HS-27A (cell line): ENCODE results near the gene PRR32.
"Not testable (repeated sequence)": the region's sequence is repeated elsewhere in the genome, so short reads cannot be mapped to it uniquely, and the experiment has no call there.

ENCODE experiments used
- DNase-seq: peaks from one replicate; pipeline ENCODE4 v3.0.0-alpha.2; 2012; ENCODE audit warnings: low read depth, missing footprints

The PRR32 gene, protein sequence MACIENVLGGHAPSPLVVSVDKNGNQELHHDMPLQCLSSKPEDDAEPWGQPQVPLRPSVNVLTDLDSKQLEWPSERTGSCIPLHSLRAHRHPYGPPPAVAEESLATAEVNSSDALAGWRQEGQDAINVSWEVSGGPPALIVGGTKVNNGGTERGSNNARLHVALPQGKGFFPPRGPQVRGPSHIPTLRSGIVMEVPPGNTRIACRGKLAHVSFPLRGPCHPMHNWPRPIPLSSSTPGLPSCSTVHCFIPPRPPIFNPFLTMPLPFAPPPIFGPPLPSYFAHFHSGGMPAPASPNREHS

DNA sequence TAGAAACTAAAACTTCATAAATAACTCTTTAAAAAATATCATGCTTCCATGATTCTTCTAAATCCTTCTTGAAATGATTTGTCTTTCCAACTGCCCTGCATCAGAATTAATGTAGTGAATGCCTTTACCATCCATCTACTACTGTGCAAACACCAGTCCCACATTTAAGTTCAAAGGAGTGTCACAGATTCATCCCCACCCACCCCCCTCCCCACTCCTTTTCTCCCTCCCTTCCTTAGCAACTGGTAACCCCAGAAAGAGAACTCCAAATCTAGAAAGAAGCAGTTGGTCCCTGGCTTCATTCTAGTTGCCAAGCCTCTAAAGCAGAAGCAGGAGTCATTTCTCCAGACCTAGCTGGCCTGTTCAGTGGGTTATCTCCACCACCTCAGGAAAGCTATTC is at the start of gene PRR32:
Gene PRR32, plus strand, starts transcription at position 301 of the 400 bp plus-strand sequence. CDS start 115 bp downstream, outside the sequence.
- no peak for DNase-seq

DNA sequence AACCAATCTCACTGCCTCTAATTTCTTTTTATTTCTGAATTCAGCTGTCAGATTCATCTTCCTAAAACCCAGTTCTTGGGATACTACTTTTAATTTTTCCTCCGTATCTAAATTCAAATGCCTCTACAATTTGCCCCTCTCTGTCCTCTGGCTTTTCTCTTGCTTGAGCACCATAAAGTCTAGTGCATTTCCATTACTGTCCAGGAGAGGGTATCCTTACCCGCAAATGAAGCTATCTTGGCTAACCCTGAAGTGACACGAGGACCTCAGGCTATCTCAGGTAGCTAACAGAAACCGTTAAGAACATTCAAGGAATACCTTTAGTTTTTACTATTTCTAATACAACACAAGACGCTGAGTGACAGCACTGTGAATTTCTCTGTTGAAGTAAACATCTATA is 49.4 kb upstream of the PRR32 start:
- no peak for DNase-seq

DNA sequence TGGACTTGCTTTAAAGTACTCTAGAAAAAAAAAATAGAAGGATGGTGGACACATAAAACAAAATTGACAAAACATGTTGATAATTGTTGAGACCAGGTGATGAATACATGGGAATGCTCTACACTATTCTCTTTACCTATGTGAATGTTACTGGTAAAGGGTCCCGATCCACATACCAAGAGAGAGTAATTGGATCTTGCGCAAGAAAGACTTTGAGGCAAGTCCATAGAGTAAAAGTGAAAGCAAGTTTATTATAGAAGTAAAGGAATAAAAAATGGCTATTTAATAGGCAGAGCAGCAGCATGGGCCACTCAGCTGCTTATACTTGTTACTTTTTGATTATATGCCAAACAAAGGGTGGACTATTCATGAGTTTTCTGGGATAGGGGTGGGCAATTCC is 34.0 kb upstream of the PRR32 start:
- DNase-seq = no peak

DNA sequence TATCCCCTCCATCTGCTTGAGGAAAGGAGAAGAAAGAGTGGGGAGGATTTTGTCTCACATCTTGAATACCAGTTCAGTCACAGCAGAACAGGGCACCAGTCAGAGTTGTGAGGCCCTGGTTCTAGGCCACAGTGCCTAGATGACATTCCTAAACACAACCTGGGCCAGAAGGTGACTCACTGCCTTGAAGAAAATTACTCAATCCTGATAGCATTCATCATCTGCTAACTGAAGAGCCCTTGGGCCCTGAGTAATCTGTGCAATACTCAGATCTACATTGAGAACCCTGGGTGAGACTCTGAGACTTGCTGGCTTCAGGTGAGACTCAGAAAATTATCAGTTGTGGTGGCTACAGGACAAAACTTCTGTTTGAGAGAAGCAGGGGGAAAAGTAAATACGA is 20.5 kb upstream of the PRR32 start:
- no peak for DNase-seq

DNA sequence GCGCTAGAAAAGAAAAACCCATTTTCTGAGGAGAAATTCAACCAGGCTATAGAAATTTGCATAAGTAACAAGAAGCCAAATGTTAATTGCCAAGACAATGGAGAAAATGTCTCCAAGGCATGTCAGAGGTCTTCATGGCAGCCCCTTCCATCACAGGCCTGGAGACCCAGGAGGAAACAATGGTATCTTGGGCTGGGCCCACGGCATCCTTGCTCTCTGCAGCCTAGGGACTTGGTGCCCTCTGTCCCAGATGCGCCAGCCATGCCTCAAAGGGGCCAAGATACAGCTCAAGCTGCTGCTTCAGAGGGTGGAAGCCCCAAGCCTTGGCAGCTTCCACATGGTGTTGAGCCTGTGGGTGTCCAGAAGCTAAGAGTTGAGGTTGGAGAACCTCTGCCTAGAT is 12.7 kb upstream of the PRR32 start:
- not testable (repeated sequence) for DNase-seq

DNA sequence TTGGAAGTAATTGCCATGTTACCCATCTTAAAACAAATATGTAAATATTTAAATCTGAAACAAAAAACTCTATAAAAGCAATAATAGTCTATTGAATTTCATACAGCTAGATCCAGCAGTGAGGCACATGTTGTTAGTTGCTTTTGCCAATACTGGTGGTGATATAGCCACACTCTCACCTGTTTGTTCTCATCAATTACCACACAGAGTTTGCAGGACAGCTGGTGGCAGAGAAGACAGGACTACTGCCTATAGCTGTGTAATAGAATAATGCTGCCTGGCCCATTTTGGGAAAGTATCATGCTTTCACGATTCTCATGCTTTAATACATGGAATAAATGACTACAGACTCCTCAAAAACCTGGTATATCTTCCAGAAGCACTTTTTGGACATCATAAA is 3.7 kb upstream of the PRR32 start:
- DNase-seq = no peak

DNA sequence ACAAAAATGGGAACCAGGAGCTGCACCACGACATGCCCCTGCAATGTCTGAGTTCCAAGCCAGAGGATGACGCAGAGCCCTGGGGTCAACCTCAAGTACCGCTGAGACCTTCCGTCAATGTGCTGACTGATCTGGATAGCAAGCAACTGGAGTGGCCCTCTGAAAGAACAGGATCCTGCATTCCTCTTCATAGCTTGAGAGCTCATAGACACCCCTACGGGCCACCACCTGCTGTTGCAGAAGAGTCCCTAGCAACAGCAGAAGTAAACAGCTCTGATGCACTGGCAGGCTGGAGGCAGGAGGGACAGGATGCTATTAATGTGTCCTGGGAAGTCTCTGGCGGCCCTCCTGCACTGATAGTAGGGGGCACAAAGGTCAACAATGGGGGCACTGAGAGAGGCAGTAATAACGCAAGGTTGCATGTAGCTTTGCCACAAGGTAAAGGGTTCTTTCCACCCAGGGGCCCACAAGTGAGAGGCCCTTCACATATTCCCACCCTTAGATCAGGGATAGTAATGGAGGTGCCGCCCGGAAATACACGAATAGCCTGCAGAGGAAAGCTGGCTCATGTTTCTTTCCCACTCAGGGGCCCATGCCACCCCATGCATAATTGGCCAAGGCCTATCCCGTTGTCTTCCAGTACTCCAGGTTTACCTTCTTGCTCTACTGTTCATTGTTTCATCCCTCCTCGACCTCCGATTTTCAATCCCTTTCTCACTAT is 1.3 kb downstream of the PRR32 start:
- no peak for DNase-seq

DNA sequence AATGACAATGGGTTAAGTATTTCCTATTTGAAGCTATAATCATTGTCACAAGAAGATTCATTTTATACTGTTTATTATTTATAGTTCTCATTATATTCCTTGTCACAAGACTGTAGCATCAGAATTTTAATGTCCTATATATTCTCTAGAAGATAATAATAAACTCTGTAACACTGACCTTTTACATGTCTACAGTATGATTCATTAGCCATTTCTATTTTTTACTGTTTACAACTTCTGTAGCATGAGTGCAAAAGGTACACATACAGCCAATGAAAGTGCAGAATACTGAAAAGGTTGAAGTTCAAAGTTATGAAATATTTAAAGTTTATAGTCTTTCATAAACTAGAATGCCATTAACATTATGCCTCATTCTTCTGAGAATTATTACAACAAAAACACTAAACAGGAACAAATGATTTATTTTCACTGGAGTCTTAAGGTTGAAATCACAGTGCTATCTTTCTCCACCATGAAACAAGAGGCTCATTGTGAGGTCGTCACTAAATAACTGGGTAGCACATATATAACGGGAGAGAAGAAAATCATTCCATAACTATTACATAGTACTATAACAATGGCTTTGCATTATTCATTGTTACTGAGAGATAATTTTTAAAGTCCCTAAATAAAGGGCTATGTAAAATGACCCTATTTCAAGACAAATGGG is 4.9 kb downstream of the PRR32 start:
- no peak for DNase-seq

DNA sequence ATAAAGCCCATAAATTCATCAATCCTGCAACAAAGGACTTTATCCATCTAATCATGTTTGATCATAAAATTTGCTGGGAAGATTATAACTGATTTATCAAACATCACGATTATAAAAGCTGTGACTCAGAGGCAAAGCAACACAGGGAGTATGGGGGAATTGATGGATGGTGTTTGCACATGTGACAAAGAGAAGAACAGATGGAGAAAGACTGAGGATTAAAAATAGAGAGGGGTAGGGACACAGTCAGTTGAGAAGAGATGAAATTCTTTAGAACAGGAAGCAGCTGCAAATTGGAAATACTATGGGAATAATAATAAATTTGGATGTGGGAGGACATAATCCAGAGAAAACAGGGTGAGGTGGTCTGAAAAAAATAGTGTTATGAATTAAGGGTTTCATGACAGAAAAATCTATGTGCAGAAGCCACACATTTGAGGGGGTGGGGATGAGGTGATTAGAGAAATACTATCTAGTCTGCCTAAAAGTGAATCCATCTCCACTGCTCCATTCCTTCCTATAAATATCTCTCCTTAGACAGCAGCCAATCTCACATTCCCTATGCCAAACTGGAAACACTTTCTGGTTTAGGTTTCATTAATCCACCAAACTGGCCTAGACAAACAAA is 6.2 kb downstream of the PRR32 start:
- no peak for DNase-seq

DNA sequence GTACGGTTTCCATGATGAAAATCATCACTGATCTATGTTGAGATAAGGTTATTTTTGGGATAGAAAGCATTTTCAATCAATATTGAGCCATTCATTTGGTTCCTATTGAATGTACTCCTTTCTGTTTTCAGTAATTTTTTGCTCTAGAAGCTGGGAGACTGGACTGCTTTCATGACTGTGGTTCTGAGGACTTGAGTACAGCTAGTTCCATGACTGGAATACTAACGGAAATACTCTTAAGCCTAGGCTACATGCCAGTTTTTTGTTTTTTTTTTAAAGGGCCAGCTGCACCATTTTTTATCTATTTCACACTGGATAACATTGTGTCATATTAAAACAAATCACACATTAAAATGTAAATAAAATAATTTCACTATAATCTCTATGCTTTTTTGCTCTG is 16.7 kb downstream of the PRR32 start:
- DNase-seq = no peak

DNA sequence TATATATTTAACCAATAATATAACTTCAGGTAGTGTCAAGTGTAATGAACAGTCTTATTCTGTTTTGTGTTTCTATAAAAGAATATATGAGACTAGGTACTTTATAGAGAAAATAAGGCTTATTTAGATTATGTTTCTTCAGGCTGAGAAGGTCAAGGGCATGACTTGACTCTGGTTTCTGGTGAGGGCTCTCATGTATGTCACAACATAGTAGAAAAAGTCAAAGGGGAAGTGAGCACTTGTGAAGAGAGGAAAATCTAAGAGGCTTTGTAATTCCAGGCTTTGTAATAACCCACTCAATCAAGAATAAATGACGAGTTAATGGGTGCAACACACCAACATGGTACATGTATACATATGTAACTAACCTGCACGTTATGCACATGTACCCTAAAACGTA is 27.6 kb downstream of the PRR32 start:
- DNase-seq = no peak

DNA sequence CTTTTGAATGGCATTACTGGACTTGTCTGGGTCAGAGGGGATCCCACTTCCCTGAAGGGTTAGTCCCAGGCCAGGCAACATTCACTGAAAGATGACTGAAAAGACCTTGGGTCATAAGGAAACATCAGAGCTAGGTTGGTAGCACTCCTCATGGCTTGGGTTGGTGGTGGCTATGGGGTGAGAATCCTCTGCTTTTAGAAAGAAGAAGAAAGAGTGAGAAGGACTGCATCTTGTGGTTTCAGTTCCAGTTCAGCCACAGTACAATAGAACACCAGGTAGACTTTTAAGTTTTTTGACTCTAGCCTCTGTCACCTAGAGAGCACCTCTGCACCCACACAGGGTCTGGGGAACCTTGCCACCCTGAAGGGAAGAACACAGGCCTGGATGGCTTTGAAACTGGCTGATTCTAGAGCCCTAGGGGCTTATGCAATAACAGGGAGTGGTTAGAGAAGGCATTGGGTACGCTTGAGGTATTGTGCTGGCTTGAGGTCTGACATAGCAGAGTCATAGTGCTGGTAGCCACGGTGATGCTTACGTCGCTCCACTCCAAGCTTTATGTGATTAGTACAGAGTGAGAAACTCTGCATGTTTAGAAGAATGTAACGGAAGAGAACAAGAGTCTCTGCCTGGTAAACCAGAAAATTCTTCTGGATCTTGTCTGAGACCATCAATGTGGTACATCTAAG is 36.5 kb downstream of the PRR32 start:
- no peak for DNase-seq
